ENCODE measurements around the gene PFDN6. TPM values are rescaled to one million over a fixed set of nuclear protein-coding genes. Genes with fewer than 3 reads are reported as not detected.
"Not testable (repeated sequence)": the region's sequence is repeated elsewhere in the genome, so short reads cannot be mapped to it uniquely, and the experiment has no call there.

The PFDN6 gene
- total RNA-seq, 1 donor from 2014 or later, result 55.8 TPM

DNA sequence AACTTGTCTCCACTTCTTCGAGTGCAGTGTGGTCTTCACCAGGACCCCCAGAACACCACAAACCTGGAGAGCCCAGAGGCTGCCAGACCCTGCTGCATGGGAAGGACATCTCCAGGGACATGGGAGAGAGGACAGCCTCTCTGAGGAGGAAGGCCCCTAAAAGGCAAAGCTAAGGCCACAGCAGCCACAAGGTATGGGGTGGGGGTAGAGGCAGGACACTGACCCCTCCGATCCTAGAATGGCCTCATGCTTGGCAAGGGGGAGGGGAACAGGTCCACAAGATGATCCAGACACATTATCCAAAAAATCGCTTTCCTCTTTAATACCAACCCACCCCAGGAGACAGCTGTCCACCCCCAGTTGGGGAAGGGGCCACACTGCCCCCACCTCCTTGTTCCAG, 10.6 kb upstream of the PFDN6 start:
- no peak overlapping the region for H3K4me3 ChIP-seq (ENCODE audit: low read depth, low read length)
- TF ChIP-seq, protein P1, sequence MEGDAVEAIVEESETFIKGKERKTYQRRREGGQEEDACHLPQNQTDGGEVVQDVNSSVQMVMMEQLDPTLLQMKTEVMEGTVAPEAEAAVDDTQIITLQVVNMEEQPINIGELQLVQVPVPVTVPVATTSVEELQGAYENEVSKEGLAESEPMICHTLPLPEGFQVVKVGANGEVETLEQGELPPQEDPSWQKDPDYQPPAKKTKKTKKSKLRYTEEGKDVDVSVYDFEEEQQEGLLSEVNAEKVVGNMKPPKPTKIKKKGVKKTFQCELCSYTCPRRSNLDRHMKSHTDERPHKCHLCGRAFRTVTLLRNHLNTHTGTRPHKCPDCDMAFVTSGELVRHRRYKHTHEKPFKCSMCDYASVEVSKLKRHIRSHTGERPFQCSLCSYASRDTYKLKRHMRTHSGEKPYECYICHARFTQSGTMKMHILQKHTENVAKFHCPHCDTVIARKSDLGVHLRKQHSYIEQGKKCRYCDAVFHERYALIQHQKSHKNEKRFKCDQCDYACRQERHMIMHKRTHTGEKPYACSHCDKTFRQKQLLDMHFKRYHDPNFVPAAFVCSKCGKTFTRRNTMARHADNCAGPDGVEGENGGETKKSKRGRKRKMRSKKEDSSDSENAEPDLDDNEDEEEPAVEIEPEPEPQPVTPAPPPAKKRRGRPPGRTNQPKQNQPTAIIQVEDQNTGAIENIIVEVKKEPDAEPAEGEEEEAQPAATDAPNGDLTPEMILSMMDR (conservative IDR thresholded peaks at IDR 0.05; ENCODE audit: low read depth, low read length), result no peak
- DNase-seq (ENCODE audit: low read depth), result no peak

- H3K4me3 ChIP-seq (ENCODE audit: low read depth, low read length), result no peak overlapping the region
- TF ChIP-seq, protein P1 (conservative IDR thresholded peaks at IDR 0.05; ENCODE audit: low read depth, low read length), result no peak
- DNase-seq (ENCODE audit: low read depth), result no peak
These were observed 10.1 kb upstream of the PFDN6 start for GRCh38 chr6:33279257-33279695.

- DNase-seq (ENCODE audit: low read depth), result no peak
- TF ChIP-seq, protein P1 (conservative IDR thresholded peaks at IDR 0.05; ENCODE audit: low read depth, low read length), result peak; percentile 86
- H3K4me3 ChIP-seq (ENCODE audit: low read depth, low read length), result no peak overlapping the region
These were observed 9.4 kb upstream of the PFDN6 start for GRCh38 chr6:33279971-33280511.

DNA sequence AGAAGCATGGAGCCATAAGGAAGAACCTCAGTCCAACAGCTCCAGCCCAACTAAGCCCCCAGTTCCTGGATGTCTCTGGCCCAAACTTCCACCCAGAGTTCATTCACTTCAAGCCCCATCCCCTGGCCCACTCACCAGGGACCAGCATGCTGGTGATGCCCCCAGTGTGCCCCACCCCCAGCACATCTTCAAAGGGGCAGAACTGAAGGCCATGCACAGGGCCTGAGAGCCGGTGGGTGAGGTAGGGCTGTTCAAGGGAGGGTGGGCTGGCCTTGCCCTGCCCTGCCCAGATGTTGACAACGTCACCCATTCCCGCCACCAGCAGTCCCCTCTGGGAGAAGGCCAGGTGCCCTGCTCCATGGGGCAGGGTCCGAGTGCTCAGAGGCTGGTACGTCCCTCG, 8.9 kb upstream of the PFDN6 start:
- H3K4me3 ChIP-seq (ENCODE audit: low read depth, low read length), result no peak overlapping the region
- DNase-seq (ENCODE audit: low read depth), result no peak
- TF ChIP-seq, protein P1 (conservative IDR thresholded peaks at IDR 0.05; ENCODE audit: low read depth, low read length), result no peak

DNA sequence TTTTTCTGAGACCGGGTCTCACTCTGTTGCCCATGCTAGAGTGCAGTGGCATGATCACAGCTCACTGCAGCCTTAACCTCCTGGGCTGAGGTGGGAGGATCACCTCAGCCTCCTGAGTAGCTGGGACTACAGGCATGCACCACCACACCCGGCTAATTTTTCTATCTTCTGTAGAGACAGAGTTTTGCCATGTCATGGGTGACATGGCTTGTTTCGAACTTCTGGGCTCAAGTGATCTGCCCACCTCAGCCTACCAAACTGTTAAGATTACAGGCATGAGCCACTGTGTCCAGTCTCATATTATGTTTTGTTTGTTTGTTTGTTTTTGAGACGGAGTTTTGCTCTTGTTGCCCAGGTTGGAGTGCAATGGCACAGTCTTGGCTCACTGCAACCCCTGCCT, 4.2 kb upstream of the PFDN6 start:
- not testable (repeated sequence) for H3K4me3 ChIP-seq (ENCODE audit: low read depth, low read length); DNase-seq (ENCODE audit: low read depth)

- H3K4me3 ChIP-seq (ENCODE audit: low read depth, low read length), result no peak overlapping the region
These were observed 2.2 kb upstream of the PFDN6 start for GRCh38 chr6:33286946-33287914.

More at GRCh38 chr6:33286946-33287914, 2.2 kb upstream of the PFDN6 start:
- TF ChIP-seq, protein P1 (conservative IDR thresholded peaks at IDR 0.05; ENCODE audit: low read depth, low read length), result no peak
- DNase-seq (ENCODE audit: low read depth), result no peak
